ENCODE results near the gene MSH6.

GRCh38 chr2:47842846-47843245 lies 59.9 kb downstream of the MSH6 start:
- no peak for TF ChIP-seq EZH2phosphoT487 (IDR thresholded peaks at IDR 0.05; ENCODE audit: unreplicated experiment)
- no peak for TF ChIP-seq CTCF (conservative IDR thresholded peaks at IDR 0.05; ENCODE audit: low read depth in 2 of 2)
- TF ChIP-seq JUNB (IDR thresholded peaks at IDR 0.05; ENCODE audit: unreplicated experiment) = no peak
- TF ChIP-seq EZH2 (IDR thresholded peaks at IDR 0.05; ENCODE audit: low read depth, unreplicated experiment) = no peak
- TF ChIP-seq ZNF331 (CRISPR knock-in tag; IDR thresholded peaks at IDR 0.05; ENCODE audit: low read depth) = no peak
- no peak for TF ChIP-seq POLR2AphosphoS5 (IDR thresholded peaks at IDR 0.05; ENCODE audit: low read depth)
- TF ChIP-seq CREB1 (CRISPR knock-in tag; IDR thresholded peaks at IDR 0.05; ENCODE audit: low read depth) = no peak
- TF ChIP-seq, protein P1, sequence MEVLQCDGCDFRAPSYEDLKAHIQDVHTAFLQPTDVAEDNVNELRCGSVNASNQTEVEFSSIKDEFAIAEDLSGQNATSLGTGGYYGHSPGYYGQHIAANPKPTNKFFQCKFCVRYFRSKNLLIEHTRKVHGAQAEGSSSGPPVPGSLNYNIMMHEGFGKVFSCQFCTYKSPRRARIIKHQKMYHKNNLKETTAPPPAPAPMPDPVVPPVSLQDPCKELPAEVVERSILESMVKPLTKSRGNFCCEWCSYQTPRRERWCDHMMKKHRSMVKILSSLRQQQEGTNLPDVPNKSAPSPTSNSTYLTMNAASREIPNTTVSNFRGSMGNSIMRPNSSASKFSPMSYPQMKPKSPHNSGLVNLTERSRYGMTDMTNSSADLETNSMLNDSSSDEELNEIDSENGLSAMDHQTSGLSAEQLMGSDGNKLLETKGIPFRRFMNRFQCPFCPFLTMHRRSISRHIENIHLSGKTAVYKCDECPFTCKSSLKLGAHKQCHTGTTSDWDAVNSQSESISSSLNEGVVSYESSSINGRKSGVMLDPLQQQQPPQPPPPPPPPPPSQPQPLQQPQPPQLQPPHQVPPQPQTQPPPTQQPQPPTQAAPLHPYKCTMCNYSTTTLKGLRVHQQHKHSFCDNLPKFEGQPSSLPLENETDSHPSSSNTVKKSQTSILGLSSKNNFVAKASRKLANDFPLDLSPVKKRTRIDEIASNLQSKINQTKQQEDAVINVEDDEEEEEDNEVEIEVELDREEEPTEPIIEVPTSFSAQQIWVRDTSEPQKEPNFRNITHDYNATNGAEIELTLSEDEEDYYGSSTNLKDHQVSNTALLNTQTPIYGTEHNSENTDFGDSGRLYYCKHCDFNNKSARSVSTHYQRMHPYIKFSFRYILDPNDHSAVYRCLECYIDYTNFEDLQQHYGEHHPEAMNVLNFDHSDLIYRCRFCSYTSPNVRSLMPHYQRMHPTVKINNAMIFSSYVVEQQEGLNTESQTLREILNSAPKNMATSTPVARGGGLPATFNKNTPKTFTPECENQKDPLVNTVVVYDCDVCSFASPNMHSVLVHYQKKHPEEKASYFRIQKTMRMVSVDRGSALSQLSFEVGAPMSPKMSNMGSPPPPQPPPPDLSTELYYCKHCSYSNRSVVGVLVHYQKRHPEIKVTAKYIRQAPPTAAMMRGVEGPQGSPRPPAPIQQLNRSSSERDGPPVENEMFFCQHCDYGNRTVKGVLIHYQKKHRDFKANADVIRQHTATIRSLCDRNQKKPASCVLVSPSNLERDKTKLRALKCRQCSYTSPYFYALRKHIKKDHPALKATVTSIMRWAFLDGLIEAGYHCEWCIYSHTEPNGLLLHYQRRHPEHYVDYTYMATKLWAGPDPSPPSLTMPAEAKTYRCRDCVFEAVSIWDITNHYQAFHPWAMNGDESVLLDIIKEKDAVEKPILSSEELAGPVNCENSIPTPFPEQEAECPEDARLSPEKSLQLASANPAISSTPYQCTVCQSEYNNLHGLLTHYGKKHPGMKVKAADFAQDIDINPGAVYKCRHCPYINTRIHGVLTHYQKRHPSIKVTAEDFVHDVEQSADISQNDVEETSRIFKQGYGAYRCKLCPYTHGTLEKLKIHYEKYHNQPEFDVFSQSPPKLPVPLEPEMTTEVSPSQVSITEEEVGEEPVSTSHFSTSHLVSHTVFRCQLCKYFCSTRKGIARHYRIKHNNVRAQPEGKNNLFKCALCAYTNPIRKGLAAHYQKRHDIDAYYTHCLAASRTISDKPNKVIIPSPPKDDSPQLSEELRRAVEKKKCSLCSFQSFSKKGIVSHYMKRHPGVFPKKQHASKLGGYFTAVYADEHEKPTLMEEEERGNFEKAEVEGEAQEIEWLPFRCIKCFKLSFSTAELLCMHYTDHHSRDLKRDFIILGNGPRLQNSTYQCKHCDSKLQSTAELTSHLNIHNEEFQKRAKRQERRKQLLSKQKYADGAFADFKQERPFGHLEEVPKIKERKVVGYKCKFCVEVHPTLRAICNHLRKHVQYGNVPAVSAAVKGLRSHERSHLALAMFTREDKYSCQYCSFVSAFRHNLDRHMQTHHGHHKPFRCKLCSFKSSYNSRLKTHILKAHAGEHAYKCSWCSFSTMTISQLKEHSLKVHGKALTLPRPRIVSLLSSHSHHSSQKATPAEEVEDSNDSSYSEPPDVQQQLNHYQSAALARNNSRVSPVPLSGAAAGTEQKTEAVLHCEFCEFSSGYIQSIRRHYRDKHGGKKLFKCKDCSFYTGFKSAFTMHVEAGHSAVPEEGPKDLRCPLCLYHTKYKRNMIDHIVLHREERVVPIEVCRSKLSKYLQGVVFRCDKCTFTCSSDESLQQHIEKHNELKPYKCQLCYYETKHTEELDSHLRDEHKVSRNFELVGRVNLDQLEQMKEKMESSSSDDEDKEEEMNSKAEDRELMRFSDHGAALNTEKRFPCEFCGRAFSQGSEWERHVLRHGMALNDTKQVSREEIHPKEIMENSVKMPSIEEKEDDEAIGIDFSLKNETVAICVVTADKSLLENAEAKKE (CRISPR knock-in tag; IDR thresholded peaks at IDR 0.05) = no peak
- TF ChIP-seq REST (IDR thresholded peaks at IDR 0.05; ENCODE audit: unreplicated experiment) = no peak
- TF ChIP-seq ZNF114 (CRISPR knock-in tag; IDR thresholded peaks at IDR 0.05) = no peak
- no peak for TF ChIP-seq ETS1 (IDR thresholded peaks at IDR 0.05)
- TF ChIP-seq STAT1 (IDR thresholded peaks at IDR 0.05; ENCODE audit: unreplicated experiment) = no peak
- no peak for TF ChIP-seq NANOG (IDR thresholded peaks at IDR 0.05; ENCODE audit: borderline replicate concordance)

Data from GM23338 (cell line).